Body of pancreas (tissue), 4 donors: ENCODE measurements around the gene ADIG. TPM values are rescaled to one million over a fixed set of nuclear protein-coding genes. Genes with fewer than 3 reads are reported as not detected.

Experiments used
- ATAC-seq: fragments of 150-250 bp; one replicate; pipeline ENCODE4 v1.9.1; 2016
- DNase-seq, 4 donors: peaks; one replicate each; pipeline ENCODE4 v3.0.0-alpha.2; 2019
- H3K27ac ChIP-seq, 4 donors: fragments of 200-600 bp; sonication (generic); 1 replicate in 3 of 4; 2 replicates in 1 of 4; pipeline versions ENCODE4 v1.5.1 to v1.6.1; 2016 to 2019; ENCODE audit warnings: mild to moderate bottlenecking in 1 of 4, mixed read lengths in 1 of 4, moderate library complexity in 1 of 4
- H3K27me3 ChIP-seq, 2 donors: fragments of 200-600 bp; sonication (generic); one replicate each; pipeline ENCODE4 v1.6.0; 2016; ENCODE audit warnings: mild to moderate bottlenecking in 1 of 2
- H3K36me3 ChIP-seq, 2 donors: fragments of 200-600 bp; sonication (generic); replicated peaks in 1 of 2; 2 replicates each; pipeline ENCODE4 v1.5.1; 2016; ENCODE audit warnings: low read depth in 2 of 2; ENCODE audit not compliant: insufficient read depth in 1 of 2
- H3K4me1 ChIP-seq: fragments of 200-600 bp; sonication (generic); one replicate; pipeline ENCODE4 v1.6.0; 2016
- H3K4me3 ChIP-seq, 2 donors: fragments of 200-600 bp; sonication (generic); 1 replicate in 1 of 2; 2 replicates in 1 of 2; pipeline ENCODE4 v1.5.1; 2016 to 2019
- H3K9me3 ChIP-seq, 3 donors: fragments of 200-600 bp; sonication (generic); 1 replicate in 2 of 3; 2 replicates in 1 of 3; pipeline ENCODE4 v1.5.1; 2016
- POLR2A ChIP-seq, 3 donors: fragments of 450-650 bp; IDR thresholded peaks; one replicate each; pipeline ENCODE4 v1.6.1; 2016; ENCODE audit warnings: antibody characterized with exemption in 3 of 3, mild to moderate bottlenecking in 2 of 3
- WGBS, 2 donors: methylation state at CpG; one replicate each; pipeline ENCODE4 v1.1.5; 2017; 5-methylcytosine and 5-hydroxymethylcytosine counted together
- intact Hi-C: fragments of 100-400 bp; cut with DNase I; formaldehyde crosslinking; loops from one replicate; pipeline ENCODE4 v1.15.1; 2023
- total RNA-seq, 2 donors: library from RNA; depleted of rRNA; stranded (reverse); fragments of >200 nt; gene quantifications; one replicate each; pipeline ENCODE4 v1.1.0, GENCODE V29; 2016
- TF ChIP-seq, protein P1 (sequence below), 7 experiments: fragments of 450-650 bp in 4 of 7; fragments of 200-600 bp in 3 of 7; sonication (generic) in 3 of 7; IDR thresholded peaks; one replicate each; pipeline ENCODE4 v1.5.1; 2016 to 2019; ENCODE audit warnings: antibody characterized with exemption in 7 of 7

ADIG gene
- total RNA-seq, 2 donors from 2014 or later: not detected

DNA sequence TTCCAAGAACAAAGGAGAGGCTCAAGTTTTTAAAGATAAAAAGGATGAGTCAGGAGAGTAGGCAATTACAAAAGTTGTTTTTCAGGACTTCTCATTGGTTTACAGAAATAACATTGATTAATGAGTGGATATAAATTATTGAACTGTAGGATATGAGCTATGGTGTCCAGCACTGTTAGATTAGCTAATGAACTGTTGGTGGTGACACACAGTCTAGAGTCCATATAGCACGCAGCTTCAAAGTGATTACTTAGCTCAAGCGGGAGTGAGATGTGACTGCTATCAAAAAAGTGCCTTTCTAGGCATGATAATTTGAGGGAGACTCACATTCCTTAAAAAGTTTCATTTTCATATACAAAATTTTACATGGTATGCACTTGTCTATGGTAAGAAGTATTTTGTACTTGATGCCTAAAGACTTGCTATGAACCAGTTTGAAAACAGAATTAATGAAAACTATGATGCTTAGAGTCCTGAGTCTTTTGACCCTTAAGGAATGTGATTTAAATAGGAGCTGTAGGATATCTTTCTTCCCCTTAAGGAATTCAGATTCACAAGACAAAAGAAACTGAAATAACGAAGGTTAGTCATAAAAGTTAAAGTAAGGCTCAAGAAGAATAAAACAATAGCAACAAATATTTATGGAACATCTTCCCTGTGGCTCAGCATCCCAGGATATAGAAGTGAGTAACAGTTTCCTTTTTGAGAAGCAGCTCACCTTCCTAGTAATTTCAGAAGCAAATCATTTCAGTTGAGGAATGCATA lies 22.2 kb upstream of the ADIG start:
- no peak for DNase-seq
- Histone ChIP-seq H3K4me1 (no peaks in the 10 kb centered on the region), H3K4me3 (no peak overlapping the region), H3K27me3 (no peaks in the 10 kb centered on the region), H3K27ac (no peak overlapping the region), H3K36me3 (peaks cover 4 to 13% of the 10 kb centered on the region in 2 donors), H3K9me3 (no peaks in the 10 kb centered on the region)
- WGBS, 2 donors: 90 to 100% methylated on average over 3 of the region's 3 CpGs
- TF ChIP-seq POLR2A (IDR thresholded peaks at IDR 0.05): no peak
- TF ChIP-seq, protein P1, sequence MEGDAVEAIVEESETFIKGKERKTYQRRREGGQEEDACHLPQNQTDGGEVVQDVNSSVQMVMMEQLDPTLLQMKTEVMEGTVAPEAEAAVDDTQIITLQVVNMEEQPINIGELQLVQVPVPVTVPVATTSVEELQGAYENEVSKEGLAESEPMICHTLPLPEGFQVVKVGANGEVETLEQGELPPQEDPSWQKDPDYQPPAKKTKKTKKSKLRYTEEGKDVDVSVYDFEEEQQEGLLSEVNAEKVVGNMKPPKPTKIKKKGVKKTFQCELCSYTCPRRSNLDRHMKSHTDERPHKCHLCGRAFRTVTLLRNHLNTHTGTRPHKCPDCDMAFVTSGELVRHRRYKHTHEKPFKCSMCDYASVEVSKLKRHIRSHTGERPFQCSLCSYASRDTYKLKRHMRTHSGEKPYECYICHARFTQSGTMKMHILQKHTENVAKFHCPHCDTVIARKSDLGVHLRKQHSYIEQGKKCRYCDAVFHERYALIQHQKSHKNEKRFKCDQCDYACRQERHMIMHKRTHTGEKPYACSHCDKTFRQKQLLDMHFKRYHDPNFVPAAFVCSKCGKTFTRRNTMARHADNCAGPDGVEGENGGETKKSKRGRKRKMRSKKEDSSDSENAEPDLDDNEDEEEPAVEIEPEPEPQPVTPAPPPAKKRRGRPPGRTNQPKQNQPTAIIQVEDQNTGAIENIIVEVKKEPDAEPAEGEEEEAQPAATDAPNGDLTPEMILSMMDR (IDR thresholded peaks at IDR 0.05): no peak
- ATAC-seq: no peak
- intact Hi-C loops: no loop called here

GRCh38 chr20:38559764-38560163 lies 21.2 kb upstream of the ADIG start:
- Histone ChIP-seq H3K4me1 (no peaks in the 10 kb centered on the region), H3K4me3 (no peak overlapping the region), H3K36me3 (peaks cover 4 to 11% of the 10 kb centered on the region in 2 donors), H3K27ac (no peak overlapping the region), H3K9me3 (no peaks in the 10 kb centered on the region), H3K27me3 (no peaks in the 10 kb centered on the region)
- 91 to 96% methylated on average over 3 of the region's 3 CpGs for WGBS, 2 donors
- TF ChIP-seq POLR2A (IDR thresholded peaks at IDR 0.05): no peak
- TF ChIP-seq, protein P1 (IDR thresholded peaks at IDR 0.05): no peak
- DNase-seq (no peak), ATAC-seq (no peak)
- intact Hi-C loops: no loop called here

GRCh38 chr20:38563802-38564431 lies 17.1 kb upstream of the ADIG start:
- DNase-seq (no peak), ATAC-seq (no peak)
- Histone ChIP-seq H3K27ac (no peak overlapping the region), H3K4me3 (no peak overlapping the region), H3K36me3 (peaks cover 4 to 7% of the 10 kb centered on the region in 2 donors), H3K9me3 (no peaks in the 10 kb centered on the region), H3K27me3 (no peaks in the 10 kb centered on the region), H3K4me1 (no peaks in the 10 kb centered on the region)
- WGBS, 2 donors: 93 to 96% methylated on average over 6 of the region's 6 CpGs
- intact Hi-C loops: no loop called here
- TF ChIP-seq, protein P1 (IDR thresholded peaks at IDR 0.05): no peak
- no peak for TF ChIP-seq POLR2A (IDR thresholded peaks at IDR 0.05)

- Histone ChIP-seq H3K4me1 (no peaks in the 10 kb centered on the region), H3K4me3 (no peak overlapping the region), H3K27ac (no peak overlapping the region), H3K27me3 (no peaks in the 10 kb centered on the region), H3K36me3 (peaks cover 3 to 4% of the 10 kb centered on the region in 2 donors), H3K9me3 (no peaks in the 10 kb centered on the region)
- ATAC-seq (no peak), DNase-seq (no peak)
- TF ChIP-seq, protein P1 (IDR thresholded peaks at IDR 0.05): no peak
- TF ChIP-seq POLR2A (IDR thresholded peaks at IDR 0.05): no peak
- WGBS, 2 donors: 89 to 93% methylated on average over 1 of the region's 1 CpG
- intact Hi-C loops: no loop called here
These were observed 16.3 kb upstream of the ADIG start for GRCh38 chr20:38564680-38565079.
